ENCODE measurements around the gene SPATA2. TPM values are rescaled to one million over a fixed set of nuclear protein-coding genes. Genes with fewer than 3 reads are reported as not detected.

SPATA2 gene
- total and polyA plus RNA-seq, 7 donors, result 6.7 to 16.3 (median 8.1) TPM

- no peaks in the 10 kb centered on the region for H3K27me3 ChIP-seq (ENCODE audit: insufficient read depth in 3 of 3, low read length in 2 of 3)
- no peak for DNase-seq
- intact Hi-C loops (cut with DNase I), result no loop called here
- WGBS, 3 donors, result 94 to 95% (median 94%) methylated on average over 10 of the region's 10 CpGs
- no peak overlapping the region for H3K27ac ChIP-seq
- H3K4me1 ChIP-seq, result peaks cover 27% of the 10 kb centered on the region
- peaks cover 11 to 96% of the 10 kb centered on the region in 2 donors for H3K36me3 ChIP-seq (ENCODE audit: insufficient read depth in 1 of 2, low read depth in 1 of 2)
- no peaks in the 10 kb centered on the region for H3K9me3 ChIP-seq
- H3K4me3 ChIP-seq, result no peak overlapping the region
- TF ChIP-seq CTCF (IDR thresholded peaks at IDR 0.05), result no peak
- no peak for ATAC-seq
These were observed 30.6 kb upstream of the SPATA2 start for GRCh38 chr20:49945701-49946477.

GRCh38 chr20:49945306-49945700, 30.0 kb upstream of the SPATA2 start:
- no peak for TF ChIP-seq CTCF (IDR thresholded peaks at IDR 0.05)
- Histone ChIP-seq H3K4me1 (peaks cover 33% of the 10 kb centered on the region), H3K4me3 (no peak overlapping the region), H3K27me3 (ENCODE audit: insufficient read depth in 3 of 3, low read length in 2 of 3) (no peaks in the 10 kb centered on the region), H3K27ac (no peak overlapping the region), H3K9me3 (no peaks in the 10 kb centered on the region), H3K36me3 (ENCODE audit: insufficient read depth in 1 of 2, low read depth in 1 of 2) (peaks cover 11 to 95% of the 10 kb centered on the region in 2 donors)
- WGBS, 3 donors, result 55 to 69% (median 62%) methylated on average over 3 of the region's 3 CpGs
- ATAC-seq (peak in 2 of 4 donors; percentile 53 to 82), DNase-seq (no peak)
- intact Hi-C loops (cut with DNase I), result no loop called here

GRCh38 chr20:49942942-49943341, 27.6 kb upstream of the SPATA2 start:
- H3K9me3 ChIP-seq, result no peaks in the 10 kb centered on the region
- no peak overlapping the region for H3K4me3 ChIP-seq
- DNase-seq, result no peak
- intact Hi-C loops (cut with DNase I), result no loop called here
- ATAC-seq, result no peak
- peaks cover 11 to 92% of the 10 kb centered on the region in 2 donors for H3K36me3 ChIP-seq (ENCODE audit: insufficient read depth in 1 of 2, low read depth in 1 of 2)
- peaks cover 57% of the 10 kb centered on the region for H3K4me1 ChIP-seq
- 90 to 98% (median 91%) methylated on average over 3 of the region's 3 CpGs for WGBS, 3 donors
- H3K27ac ChIP-seq, result no peak overlapping the region
- TF ChIP-seq CTCF (IDR thresholded peaks at IDR 0.05), result no peak
- H3K27me3 ChIP-seq (ENCODE audit: insufficient read depth in 3 of 3, low read length in 2 of 3), result no peaks in the 10 kb centered on the region

GRCh38 chr20:49942303-49942702, 27.0 kb upstream of the SPATA2 start:
- Histone ChIP-seq H3K36me3 (ENCODE audit: insufficient read depth in 1 of 2, low read depth in 1 of 2) (peaks cover 11 to 88% of the 10 kb centered on the region in 2 donors), H3K27me3 (ENCODE audit: insufficient read depth in 3 of 3, low read length in 2 of 3) (no peaks in the 10 kb centered on the region), H3K4me3 (no peak overlapping the region), H3K27ac (no peak overlapping the region), H3K4me1 (peaks cover 63% of the 10 kb centered on the region), H3K9me3 (no peaks in the 10 kb centered on the region)
- no peak for TF ChIP-seq CTCF (IDR thresholded peaks at IDR 0.05)
- no peak for DNase-seq
- 57 to 77% (median 64%) methylated on average over 3 of the region's 3 CpGs for WGBS, 3 donors
- ATAC-seq, result no peak
- intact Hi-C loops (cut with DNase I), result no loop called here

Data from psoas muscle (tissue), 8 donors.